SK-MEL-5 (cell line): ENCODE results near the gene ADAMTS1. TPM values are rescaled to one million over a fixed set of nuclear protein-coding genes. Genes with fewer than 3 reads are reported as not detected.

Source experiments
- DNase-seq: peaks from one replicate; pipeline ENCODE4 v3.0.0-alpha.2; 2016; ENCODE audit warnings: low read depth, low spot score
- in situ Hi-C: cut with HindIII; loops from 2 replicates; pipeline ENCODE4 v1.10.0; 2016; ENCODE audit warnings: low sequenced_read_pairs, high pct_unique_total_duplicates, low pct_unique_long_range_greater_than_20kb
- total RNA-seq: library from RNA; depleted of rRNA; stranded (reverse); fragments of >200 nt; shearing (Covaris generic); gene quantifications from 2 replicates; pipeline ENCODE4 v1.2.3, GENCODE V29; 2014; rRNA removed

Gene ADAMTS1
- total RNA-seq, 1 experiment from 2014 or later: 15.9 TPM

DNA sequence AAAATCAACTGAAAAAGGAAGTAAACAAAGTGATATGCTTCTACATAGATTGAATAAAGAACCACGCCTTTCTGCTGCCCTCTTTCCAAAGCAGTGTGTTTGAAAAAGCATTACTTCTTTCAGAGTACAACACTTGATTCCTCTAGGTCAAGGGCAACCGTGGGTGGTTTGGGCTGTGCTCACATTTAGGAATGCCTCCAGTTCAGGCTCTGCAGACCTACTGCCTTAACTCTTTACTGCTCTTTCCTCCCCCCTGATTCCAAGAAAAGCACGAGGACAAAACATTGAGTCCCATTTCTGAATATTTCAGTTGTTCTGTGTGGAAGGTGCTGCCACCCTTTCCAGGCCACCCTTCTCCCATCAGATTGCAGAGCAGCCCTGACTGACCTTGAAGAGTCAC, 45.2 kb downstream of the ADAMTS1 start:
- no peak for DNase-seq
- in situ Hi-C loops: no loop called here

DNA sequence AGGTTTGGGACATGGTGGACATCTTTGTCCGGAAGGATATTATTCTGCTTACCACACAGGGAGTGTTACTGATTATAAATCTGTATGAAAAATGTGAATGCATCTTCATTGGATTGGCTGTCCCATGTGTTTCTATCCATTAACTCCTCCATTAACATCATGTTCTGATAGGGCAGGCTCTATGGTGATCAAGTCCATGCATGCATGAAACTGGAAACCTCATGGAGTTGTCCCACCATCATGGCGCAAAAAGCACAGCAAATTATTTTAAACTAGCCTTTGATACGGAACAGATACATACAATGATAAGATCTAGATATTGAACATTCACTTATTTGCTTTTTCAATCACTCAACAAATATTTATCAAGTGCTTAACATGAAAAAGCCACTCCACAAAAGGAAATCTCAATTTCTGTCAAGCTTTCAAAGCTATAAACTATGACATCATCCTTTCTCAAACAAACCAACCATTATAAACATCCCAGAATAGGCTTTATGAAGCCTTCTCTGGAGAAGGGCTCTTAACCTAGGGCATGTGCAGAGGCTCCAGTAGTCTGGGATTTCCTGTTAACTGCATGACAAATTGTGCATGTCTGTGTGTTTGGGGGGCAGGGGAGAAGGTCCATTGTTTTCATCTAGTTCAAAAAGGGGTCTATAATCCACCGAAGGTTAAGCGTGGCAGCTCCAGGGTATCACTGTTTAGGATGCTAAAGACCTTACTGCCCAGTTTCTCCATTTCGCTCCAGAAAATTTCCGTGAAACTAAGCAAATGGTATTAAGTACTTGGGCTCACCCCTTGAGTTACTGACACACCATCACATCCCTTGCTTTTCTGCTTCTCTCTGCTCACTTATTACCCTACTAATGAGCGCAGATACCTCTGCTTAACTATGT, 46.1 kb downstream of the ADAMTS1 start:
- peak; percentile 18 for DNase-seq
- in situ Hi-C loops: no loop called here

- in situ Hi-C loops: no loop called here
- no peak for DNase-seq
Measured at GRCh38 chr21:26797878-26798456, 47.2 kb downstream of the ADAMTS1 start.

GRCh38 chr21:26795866-26796329, 49.3 kb downstream of the ADAMTS1 start:
- peak; percentile 86 for DNase-seq
- in situ Hi-C loops: no loop called here

DNA sequence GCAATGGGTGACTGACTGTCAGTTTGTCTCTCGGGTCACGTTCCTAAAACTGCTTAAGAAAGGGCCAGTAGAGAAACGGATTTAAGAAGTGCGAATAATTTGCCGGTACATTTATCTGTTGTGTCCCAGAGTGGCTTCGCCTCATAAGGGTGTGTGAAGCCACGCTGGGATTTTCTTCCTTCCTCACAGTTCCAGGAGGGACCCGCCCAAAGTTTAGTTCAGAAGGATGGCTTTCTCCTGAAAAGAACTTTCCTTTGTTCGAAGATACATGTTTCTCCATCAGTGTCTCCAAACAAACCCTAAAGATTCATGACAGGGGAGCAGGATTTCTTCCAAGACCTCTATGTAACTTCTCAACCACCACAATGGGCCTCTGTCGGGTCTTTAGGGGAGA, 49.8 kb downstream of the ADAMTS1 start:
- no peak for DNase-seq
- in situ Hi-C loops: no loop called here

DNA sequence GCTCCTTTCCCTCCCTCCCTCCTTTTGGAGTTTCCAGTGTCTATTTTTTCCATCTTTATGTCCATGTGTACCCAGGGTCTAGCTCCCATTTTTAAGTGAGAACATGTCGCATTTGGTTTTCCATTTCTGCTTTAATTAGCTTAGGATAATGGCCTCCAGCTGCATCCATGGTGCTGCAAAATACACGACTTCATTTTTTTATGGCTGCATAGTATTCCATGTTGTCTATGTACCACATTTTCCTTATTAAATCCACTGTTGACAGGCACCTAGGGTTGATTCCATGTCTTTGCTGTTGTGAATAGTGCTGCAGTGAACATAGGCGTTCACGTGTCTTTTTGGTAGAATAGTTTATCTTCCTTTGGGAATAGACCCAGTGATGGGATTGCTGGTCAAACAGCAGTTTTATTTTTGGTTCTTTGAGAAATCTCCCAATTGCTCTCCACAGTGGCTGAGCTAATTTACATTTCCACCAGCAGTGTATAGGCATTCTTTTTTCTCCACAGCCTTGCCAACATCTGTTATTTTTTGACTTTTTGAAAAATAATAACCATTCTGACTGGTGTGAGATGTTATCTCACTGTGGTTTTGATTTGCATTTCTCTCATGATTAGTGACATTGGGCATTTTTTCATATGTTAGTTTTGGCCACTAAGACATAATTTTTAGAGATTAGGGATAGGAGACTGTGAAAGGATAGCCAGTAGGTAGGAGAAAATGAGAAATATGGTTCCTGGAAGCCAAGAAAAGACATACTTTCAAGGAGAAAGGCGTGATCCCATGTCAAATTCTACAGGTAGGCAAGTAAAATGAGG, 50.4 kb downstream of the ADAMTS1 start:
- DNase-seq: no peak
- in situ Hi-C loops: no loop called here

DNA sequence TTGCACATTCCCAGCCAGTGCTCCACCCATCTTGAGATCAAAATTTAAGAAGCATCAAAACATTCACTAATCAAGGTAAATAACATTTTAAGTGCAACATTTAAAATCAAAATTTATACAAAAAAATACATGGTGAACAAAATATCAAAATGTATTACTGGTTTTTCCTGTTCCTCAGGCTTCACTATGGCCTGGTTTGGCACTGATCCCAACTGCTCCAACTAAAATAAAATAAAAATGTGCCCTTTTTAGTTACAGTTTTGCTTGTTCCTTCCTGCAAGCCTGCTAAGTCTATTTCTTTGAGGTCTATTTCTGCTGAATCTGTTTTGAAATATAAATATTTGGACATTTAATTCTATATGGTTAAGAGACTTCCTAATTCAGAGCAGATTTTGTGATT, 54.9 kb downstream of the ADAMTS1 start:
- DNase-seq: no peak
- in situ Hi-C loops: no loop called here

DNA sequence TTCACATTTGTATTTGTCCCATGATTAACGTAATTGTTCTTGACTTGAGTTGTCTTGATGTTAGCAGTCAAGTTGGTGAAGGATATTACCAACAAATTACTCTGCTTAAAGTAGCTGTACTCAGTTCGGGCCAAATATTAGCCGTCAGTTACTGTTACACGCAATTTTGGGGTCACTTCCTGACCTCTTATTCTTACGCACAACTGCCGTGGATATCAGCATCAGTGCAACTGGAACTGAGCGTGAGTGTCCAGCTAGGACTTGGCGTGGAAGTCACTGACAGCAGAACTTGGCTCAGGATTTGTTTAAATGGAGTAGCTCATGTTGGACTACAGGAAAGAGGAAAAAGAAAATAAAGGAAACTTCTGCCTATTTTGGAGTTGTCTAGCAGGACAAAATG, 56.4 kb downstream of the ADAMTS1 start:
- in situ Hi-C loops: no loop called here
- no peak for DNase-seq

Other genes with a start within 250 kb of the ADAMTS1 start
- 0.03 and 0.05 TPM in 2 replicates for gene ADAMTS5, start 121.7 kb upstream of the ADAMTS1 start, total RNA-seq